Right atrium auricular region (tissue), 2 donors: ENCODE data around the gene BACH1. TPM values are rescaled to one million over a fixed set of nuclear protein-coding genes. Genes with fewer than 3 reads are reported as not detected.

Experiments used
- DNase-seq: peaks from one replicate; pipeline ENCODE4 v3.0.0-alpha.2; 2019; ENCODE audit warnings: low spot score
- H3K27ac ChIP-seq, 2 donors: fragments of 200-600 bp; sonication (generic); 1 replicate in 1 of 2; 2 replicates in 1 of 2; pipeline ENCODE4 v1.5.1; 2016 to 2019
- H3K27me3 ChIP-seq, 2 donors: fragments of 200-600 bp; sonication (generic); one replicate each; pipeline versions ENCODE4 v1.5.1 to v1.6.0; 2017 to 2019
- H3K36me3 ChIP-seq: fragments of 200-600 bp; sonication (generic); one replicate; pipeline ENCODE4 v1.5.1; 2016
- H3K4me1 ChIP-seq, 2 donors: fragments of 200-600 bp; sonication (generic); one replicate each; pipeline versions ENCODE4 v1.5.1 to v1.6.0; 2017 to 2019
- H3K4me3 ChIP-seq, 2 donors: fragments of 200-600 bp; sonication (generic); 1 replicate in 1 of 2; 2 replicates in 1 of 2; pipeline ENCODE4 v1.5.1; 2017 to 2019; ENCODE audit warnings: mild to moderate bottlenecking in 1 of 2, moderate library complexity in 1 of 2
- H3K9me3 ChIP-seq, 2 donors: fragments of 200-600 bp; sonication (generic); one replicate each; pipeline ENCODE4 v1.5.1; 2019
- CTCF ChIP-seq, 2 donors: fragments of 200-600 bp; sonication (generic); IDR thresholded peaks; one replicate each; pipeline ENCODE4 v1.5.1; 2019; ENCODE audit warnings: antibody characterized with exemption in 2 of 2
- total RNA-seq, 2 donors: library from RNA; depleted of rRNA; stranded (reverse); fragments of >200 nt; gene quantifications; one replicate each; pipeline ENCODE4 v1.1.0, GENCODE V29; 2016

Gene BACH1
- total RNA-seq, 2 donors from 2014 or later = 16.0 to 31.2 TPM

GRCh38 chr21:29372063-29372802 is 73.5 kb downstream of the BACH1 start:
- TF ChIP-seq CTCF (IDR thresholded peaks at IDR 0.05) = peak; percentile 58 to 84
- Histone ChIP-seq H3K4me1 (no peaks in the 10 kb centered on the region), H3K36me3 (no peaks in the 10 kb centered on the region), H3K9me3 (no peaks in the 10 kb centered on the region), H3K4me3 (no peak overlapping the region), H3K27me3 (no peaks in the 10 kb centered on the region), H3K27ac (no peak overlapping the region)
- peak; percentile 60 for DNase-seq

- Histone ChIP-seq H3K36me3 (no peaks in the 10 kb centered on the region), H3K4me1 (no peaks in the 10 kb centered on the region), H3K4me3 (no peak overlapping the region), H3K9me3 (no peaks in the 10 kb centered on the region), H3K27ac (no peak overlapping the region), H3K27me3 (no peaks in the 10 kb centered on the region)
- no peak for TF ChIP-seq CTCF (IDR thresholded peaks at IDR 0.05)
- DNase-seq = no peak
Observed at GRCh38 chr21:29374481-29374880, 75.8 kb downstream of the BACH1 start.

- Histone ChIP-seq H3K27ac (no peak overlapping the region), H3K36me3 (no peaks in the 10 kb centered on the region), H3K4me3 (no peak overlapping the region), H3K4me1 (no peaks in the 10 kb centered on the region), H3K9me3 (no peaks in the 10 kb centered on the region), H3K27me3 (no peaks in the 10 kb centered on the region)
- peak; percentile 21 to 50 for TF ChIP-seq CTCF (IDR thresholded peaks at IDR 0.05)
- DNase-seq = no peak
Observed at GRCh38 chr21:29376556-29376955, 77.8 kb downstream of the BACH1 start.

GRCh38 chr21:29377266-29377665 is 78.5 kb downstream of the BACH1 start:
- Histone ChIP-seq H3K27ac (no peak overlapping the region), H3K36me3 (no peaks in the 10 kb centered on the region), H3K4me1 (no peaks in the 10 kb centered on the region), H3K4me3 (no peak overlapping the region), H3K9me3 (no peaks in the 10 kb centered on the region), H3K27me3 (no peaks in the 10 kb centered on the region)
- no peak for TF ChIP-seq CTCF (IDR thresholded peaks at IDR 0.05)
- DNase-seq = no peak

GRCh38 chr21:29378832-29379231 is 80.1 kb downstream of the BACH1 start:
- DNase-seq = no peak
- Histone ChIP-seq H3K4me1 (no peaks in the 10 kb centered on the region), H3K9me3 (no peaks in the 10 kb centered on the region), H3K27ac (no peak overlapping the region), H3K27me3 (no peaks in the 10 kb centered on the region), H3K4me3 (no peak overlapping the region), H3K36me3 (no peaks in the 10 kb centered on the region)
- TF ChIP-seq CTCF (IDR thresholded peaks at IDR 0.05) = no peak
